ENCODE measurements around the gene SYNE1. TPM values are rescaled to one million over a fixed set of nuclear protein-coding genes. Genes with fewer than 3 reads are reported as not detected.
"Not testable (repeated sequence)": the region's sequence is repeated elsewhere in the genome, so short reads cannot be mapped to it uniquely, and the experiment has no call there.

SYNE1 gene
- polyA plus RNA-seq, 10 donors: 76.7 to 131 (median 86.4) TPM

DNA sequence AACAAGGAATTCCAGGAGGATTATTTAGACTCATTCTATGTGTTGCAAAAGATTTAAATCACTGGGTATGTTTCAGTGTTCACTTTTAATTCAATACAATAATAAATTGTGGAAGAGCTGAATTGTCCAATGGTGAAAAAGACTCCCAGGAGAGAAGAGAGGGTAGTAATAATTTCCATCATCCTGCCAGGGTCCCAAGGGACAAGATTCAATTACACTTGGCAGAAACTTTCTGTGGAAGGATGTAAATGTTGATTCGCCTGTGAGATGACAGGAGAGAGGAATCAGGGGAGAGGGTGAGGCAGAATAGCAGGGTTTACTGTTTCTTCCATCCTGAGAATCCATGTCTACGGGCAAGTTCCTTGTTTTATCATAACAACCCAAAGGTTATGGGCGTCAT is 487.0 kb downstream of the SYNE1 start:
- peak in 1 of 3 donors; percentile 35 for DNase-seq

DNA sequence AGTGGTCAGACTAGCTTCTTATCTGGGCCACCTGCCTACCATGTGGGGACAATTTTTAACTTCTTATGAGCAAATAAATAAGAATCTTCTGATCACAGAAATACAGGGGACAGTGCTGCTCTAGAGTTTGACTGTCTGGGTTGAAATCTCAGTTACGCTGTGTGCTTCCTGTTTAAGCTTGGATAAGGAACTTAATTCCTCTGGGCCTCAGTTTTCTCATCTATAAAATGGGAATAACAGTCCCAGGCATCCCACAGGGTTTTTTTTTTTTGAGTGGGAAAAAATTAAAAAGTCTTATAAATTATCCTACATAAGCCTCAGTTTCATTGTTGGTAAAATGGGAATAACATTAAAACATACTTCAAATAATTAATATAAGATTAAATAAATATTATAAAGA is 488.8 kb downstream of the SYNE1 start:
- DNase-seq: no peak

DNA sequence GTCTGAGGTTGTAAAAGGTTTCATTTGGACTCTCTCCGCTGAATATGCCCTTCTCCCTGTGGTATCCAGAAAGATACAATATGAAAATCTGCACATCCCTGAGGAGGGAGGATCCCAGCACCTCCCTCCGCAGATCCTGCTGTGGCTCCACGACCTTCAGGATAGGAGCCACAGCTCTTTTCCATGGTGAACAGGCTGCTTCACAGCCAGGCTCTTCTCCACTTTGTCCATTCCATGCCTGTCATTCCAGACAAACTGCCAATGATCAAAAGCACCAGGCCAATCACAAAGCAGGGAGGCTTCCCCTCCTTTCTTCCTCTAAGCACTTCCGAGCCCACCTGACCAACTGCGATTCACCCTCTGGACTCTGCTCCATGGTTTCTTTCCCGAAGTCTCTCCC is 489.9 kb downstream of the SYNE1 start:
- no peak for DNase-seq

DNA sequence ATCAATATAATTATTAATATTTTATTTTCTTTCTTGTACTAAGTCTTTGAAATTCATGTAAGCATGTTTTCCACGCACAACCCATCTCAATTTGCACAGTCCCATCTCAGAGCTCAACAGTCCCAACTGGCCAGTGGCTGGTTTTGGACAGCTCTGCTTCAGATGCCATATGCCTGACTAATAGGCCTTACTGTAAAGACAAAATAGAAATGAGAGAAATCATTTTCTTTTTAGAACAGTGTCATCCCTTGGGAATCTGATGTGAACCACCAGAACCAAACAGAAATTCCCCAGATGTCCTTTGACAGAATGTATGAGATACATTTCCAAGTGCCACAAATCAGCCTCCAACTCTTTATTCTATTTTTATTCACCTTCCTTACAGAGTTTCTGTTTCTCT is 490.8 kb downstream of the SYNE1 start:
- peak in 1 of 3 donors; percentile 63 for DNase-seq

DNA sequence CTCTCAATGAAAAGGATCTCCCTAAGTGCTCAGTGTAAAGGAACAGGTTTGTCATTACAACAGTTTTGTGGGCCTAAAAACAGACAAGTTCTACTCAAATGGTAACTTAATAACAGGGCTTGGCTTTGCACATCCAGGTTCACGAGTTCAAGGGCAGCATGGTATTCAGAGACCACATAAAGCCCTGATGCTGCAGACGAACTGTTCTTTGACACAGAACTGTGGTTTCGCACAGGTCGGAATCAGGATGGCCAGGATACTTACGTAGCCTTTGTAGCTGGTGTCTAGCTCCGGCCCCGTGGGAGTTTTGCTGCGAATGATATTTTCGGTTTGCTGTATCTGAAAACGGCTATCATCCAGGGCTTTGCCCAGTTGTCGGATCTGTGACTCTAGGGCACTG is 493.8 kb downstream of the SYNE1 start:
- DNase-seq: no peak

DNA sequence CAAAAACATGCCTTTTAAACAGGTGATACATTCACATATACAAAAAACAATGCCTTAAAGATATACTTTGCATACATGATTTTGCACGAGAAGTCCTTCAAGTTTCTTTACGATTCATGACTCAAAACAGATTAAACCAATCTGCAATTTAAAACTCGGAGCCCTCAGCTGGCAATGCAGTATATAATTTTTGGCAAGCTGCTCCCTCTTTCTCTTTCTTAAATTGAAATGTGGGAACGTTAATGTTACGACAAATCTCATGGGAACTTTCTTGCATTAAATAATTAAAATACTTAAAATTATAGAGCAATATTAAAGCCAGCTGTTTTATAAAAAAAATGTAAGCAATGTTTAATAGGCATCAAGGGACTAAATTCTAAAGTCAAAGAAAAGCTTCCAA is 495.1 kb downstream of the SYNE1 start:
- peak in 1 of 3 donors; percentile 57 for DNase-seq

DNA sequence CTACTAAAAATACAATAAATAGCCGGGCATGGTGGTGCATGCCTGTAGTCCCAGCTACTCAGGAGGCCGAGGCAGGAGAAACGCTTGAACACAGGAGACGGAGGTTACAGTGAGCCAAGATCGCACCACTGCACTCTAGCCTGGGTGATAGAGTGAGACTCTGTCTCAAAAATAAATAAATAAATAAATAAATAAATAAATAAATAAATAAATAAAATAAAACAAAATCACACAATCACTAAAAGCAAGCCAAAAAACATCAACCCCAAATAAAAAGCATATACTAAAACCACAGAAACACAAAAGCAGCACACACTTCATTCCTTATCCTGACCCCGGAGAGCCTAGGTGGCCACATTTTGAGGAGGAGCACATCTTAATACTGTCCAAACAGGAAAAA is 498.8 kb downstream of the SYNE1 start:
- DNase-seq: not testable (repeated sequence)

DNA sequence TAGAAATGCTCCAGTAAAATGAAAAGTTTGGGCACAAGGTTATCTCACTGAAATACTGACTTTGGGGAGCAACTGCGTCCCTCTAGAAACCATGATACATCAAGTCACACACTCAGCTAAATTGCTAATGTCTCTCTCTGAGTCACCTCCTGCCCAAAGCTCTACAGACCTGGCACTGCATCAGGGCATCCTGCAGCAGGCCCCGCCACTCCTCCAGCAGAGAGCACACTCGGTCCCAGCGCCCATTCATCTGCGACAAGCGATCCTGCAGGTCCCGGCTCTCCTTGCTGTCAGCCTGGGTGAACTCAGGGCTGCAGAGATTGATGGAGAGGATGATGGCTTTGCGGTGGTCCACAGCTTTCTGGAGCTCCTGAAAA is 500.7 kb downstream of the SYNE1 start:
- DNase-seq: no peak

DNA sequence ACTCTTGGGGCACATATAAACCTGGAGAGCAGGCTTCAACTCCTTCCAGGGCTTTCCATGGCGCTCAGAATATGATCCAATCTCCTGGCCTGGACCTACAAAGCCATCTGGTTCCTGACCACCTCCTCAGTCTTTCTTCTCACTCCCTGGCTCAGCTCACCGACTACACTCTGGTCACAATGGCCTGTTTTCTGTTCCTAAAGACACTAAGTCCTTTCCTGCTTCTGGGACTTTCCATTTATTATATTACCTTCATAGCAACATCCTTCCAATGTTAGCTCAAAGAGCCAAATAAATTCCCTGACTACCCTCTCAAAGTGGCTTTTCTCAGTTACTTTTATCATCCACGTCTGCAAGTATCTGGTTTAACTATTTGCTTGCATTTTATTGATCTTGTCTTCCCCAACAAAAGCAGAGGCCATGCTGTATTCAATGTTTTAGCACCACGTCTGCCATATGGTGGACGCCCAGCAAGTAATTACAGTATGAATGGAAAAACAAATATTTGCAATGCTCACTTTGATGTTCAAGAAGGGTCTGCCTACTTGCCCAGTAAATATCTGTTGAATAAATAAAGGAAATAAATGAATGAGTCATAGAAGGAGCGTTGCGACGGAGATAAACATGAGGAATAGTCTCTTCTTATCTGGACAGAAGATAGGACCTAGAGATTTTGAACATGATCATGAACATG is 501.3 kb downstream of the SYNE1 start:
- no peak for DNase-seq

DNA sequence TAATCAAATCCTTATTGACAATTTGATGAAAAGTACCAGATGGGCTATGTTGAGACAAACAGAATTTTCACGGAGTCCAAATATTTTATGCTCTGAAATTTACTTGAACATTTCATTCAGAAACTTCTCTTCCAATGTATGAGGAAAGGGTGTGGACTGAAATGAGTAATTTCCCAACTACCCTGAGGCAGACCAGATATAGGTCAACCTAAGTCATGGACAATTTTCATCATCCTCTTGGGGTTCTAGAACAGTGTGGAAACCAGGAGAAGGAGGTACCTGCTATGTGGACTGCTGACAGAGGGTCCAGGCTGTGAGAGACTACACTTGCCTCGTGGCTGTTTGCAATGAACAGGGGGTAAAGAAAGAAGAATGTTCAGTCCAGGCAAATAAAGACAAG is 506.7 kb downstream of the SYNE1 start:
- no peak for DNase-seq

DNA sequence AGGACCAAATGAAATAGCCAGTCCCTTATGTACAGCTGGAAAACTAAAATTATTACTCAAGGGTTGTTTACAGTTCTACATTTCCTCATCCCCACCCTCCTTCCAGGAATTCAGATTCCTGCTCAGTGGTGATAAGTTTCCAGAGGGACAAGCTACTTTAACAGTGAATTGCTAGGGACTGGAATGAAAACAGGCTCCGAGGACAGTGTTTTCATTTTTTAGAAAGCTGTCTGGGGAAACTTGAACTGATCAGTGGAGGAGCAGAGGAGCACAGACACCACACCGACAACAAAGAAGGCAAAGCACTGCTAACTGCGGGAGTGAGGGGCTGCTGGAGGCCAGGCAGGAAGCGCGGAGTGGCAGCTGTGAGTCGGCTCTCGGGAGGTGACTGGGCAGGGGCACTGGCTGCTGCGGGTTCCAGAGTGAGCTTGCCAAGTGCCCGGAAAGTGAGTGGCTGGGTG is 507.4 kb downstream of the SYNE1 start:
- DNase-seq: peak in 1 of 3 donors; percentile 66

DNA sequence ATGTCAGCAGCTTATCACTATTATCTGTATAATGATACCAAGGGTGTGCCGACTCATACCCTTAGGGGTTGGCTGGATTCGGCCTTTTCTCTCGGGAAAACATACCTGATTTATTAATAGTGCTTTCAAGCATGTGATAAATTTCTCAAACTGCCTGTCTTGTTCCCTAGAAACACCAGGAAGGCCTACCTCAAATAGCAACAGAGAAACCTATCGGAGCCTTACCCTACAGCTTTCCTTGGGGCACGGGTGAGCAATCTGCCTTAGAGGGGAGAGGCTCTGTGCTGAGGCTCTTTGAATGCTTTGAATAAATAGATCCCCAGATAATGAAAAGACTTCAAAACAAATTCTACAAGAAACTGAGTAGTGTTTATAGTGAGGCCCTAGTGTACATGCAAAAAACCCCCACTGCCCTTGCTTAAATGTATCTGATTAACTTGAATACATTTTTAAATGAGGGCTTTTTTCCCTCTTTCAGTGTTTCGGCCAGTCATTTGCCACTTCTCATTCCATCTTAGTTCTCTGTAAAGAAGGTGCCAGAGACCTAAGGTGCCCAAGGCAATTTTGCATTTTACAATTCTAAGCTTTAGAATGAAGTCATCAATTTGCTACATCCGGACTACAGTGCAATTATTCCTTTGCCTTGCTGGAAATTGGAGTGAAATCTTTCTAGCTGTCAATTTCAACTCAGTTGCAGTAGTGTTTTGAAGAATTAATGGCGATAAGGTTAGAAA is 509.6 kb downstream of the SYNE1 start:
- DNase-seq: no peak

DNA sequence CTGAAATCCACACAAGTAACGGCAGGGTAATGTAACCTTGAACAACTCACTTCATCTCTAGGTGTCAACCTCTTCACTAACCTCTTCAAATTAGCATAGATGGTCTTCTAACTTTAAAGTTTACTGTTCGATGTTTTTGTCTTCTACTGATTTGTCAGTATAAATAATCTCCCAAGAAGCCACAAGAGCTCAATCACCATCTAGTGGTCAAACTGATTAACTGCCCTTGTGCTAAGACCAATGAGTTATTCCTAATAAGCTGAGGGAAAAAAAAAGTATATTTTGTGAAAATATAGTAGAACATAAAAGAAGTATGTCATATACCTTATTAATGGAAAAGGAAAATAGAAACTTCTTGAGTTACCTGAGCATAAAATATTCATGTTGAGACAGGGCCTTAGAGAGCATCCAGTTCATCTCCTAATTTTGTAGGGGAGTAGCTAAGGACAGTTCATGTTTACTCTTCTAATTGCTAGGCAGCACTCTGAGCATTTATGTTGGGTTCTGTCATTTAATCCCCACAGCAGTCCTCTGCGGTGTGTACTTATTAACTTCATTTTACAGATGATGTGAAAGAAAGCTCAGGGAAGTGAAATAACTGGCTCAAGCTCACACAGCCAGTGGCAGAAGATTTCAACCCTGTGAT is 512.6 kb downstream of the SYNE1 start:
- DNase-seq: peak in 1 of 3 donors; percentile 49

DNA sequence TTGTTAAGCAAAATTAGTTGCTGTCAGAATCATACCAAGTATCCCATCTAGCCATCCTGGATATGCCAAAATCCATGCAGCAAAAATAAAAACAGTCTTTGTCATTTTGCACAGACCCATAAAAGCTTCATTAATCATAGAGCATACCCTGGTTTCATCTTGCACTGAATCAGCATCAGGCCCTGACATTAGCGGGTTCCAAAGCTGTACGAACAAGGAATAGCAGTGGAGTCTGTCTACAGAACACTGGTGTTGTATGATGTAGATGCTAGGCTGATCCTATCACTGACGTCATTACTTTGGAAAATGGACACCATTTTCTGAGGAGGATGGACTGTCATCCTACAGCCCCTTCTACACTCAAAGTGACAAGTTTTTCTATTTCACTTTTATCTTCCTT is 514.1 kb downstream of the SYNE1 start:
- no peak for DNase-seq

DNA sequence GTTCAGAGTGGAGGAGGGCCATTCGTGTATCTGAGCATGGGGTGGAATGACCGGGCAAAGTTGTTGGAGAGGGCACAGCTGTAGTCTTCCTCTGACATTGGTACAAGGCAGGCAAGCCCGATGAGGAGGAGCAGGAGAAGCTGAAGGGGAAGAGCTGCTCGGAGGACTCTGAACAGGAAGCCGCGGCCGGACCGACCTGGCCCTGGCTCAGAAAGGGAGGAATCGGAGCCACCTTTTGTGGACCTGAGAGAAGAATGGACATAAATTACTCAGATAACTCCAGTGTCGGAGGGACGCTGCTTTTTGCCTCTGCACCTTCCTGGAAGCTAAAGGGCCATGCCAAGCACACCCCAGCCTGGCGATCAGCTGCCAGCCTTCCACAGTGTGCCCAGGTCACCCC is 514.7 kb downstream of the SYNE1 start:
- DNase-seq: no peak

DNA sequence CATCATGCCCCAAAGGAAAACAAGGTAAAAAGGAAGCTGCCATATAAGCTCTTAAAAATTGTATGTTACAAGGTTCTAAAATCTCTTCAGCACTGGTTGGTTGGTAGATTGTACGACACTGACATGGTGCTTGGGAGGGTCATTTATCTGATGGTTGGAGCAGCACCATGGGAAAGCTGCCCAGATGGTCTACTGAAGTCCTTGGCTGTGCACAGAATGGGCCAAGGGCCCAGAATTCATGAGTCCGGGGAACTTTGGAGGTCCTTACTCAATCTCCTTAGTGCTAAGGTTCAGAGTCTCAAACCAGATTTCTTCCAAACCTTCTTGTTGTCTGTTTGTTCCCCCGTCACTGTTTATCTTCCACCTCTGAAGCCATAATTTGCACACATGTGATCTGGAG is 515.3 kb downstream of the SYNE1 start:
- no peak for DNase-seq

DNA sequence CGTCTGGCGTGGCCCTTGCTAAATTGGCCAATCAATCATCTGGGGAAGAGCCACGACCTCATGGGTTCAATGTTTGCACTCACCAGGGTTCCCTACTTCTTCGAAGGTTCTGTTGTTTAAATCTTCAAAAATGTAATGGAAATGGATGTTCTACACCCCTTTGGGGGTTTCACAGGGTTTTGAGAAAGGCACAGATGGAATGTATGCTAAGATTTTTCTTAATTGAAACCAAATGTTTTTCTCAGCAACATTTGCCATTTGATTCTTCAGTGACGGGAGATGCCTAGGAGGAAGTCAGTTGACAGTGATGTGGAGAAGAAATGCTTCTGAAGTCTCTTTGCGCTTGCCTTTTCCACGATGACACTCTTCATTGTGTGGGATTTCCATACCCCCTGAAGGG is 517.3 kb downstream of the SYNE1 start:
- DNase-seq: no peak

DNA sequence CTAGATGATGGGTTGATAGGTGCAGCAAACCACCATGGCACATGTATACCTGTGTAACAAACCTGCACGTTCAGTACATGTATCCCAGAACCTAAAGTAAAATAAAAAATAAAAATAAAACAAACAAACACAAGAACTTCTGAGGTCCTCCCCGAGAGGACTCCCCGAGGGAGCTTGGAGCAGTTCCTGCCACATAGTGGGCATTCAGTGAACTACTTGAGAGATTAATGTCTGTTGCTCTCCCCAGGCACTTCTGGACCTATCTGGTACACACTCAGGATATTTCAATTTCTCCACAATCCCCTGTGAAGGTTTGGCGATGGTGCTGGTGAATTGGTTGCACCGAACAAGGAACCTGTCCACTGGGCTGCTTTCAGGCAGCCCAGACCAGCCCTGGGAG is 518.5 kb downstream of the SYNE1 start:
- no peak for DNase-seq

DNA sequence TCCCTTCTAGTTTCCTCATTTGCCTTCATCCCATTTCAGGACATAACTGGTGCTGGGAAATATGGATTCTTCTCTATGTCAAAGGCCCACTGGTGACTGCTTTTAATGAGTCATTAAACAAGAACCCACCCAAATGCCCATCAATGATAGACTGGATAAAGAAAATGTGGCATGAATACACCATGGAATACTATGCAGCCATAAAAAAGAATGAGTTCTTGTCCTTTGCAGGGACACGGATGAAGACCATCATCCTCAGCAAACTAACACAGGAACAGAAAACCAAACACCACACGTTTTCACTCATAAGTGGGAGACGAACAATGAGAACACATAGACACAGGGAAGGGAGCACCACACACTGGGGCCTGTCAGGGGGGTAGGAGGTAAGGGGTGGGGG is 518.9 kb downstream of the SYNE1 start:
- DNase-seq: no peak

DNA sequence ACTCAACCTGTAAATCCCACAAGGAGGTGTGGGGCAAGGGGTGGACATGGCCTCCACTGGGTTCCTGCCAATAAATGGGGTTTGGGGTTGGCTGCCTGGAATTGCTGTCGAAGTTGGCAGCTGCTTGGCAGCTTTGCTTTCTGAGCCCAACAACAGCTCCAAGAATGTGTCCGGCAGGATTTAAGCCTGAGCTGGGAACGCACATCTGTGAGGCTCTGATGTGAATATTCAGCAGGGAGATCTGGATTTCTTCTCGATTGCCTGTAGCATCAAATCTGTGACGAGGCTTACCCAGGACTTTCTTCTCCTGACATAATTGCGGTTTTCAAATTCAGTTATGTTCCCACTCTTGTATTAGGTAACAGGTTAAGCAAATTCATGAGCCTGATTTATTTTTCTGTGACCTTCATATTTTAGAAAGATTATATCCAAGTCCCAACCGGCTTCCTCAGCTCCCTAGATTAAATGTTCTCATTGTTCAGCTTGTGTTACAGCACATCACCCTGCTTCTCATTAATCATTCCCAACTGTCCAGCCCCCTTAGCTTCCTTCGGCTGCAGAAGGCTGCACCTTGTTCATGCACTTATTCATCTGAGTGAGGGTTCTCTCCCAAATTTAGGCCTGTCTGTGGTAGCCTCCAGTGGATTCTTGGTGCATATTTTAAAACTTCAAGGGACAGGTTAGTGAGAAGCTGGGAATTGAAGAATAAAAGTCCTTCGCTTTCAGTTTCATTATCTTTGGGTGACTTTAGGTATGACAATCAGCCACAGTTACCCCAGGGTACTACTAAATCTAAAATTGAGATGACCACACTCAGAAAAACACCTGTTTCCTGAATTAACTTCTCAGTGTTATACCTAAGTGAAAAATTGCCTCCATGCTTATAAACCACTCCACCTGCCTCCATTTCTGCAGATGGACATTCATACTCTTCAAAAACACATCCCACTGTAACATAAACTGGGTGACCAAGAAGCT is 519.7 kb downstream of the SYNE1 start:
- DNase-seq: peak in 1 of 3 donors; percentile 64

DNA sequence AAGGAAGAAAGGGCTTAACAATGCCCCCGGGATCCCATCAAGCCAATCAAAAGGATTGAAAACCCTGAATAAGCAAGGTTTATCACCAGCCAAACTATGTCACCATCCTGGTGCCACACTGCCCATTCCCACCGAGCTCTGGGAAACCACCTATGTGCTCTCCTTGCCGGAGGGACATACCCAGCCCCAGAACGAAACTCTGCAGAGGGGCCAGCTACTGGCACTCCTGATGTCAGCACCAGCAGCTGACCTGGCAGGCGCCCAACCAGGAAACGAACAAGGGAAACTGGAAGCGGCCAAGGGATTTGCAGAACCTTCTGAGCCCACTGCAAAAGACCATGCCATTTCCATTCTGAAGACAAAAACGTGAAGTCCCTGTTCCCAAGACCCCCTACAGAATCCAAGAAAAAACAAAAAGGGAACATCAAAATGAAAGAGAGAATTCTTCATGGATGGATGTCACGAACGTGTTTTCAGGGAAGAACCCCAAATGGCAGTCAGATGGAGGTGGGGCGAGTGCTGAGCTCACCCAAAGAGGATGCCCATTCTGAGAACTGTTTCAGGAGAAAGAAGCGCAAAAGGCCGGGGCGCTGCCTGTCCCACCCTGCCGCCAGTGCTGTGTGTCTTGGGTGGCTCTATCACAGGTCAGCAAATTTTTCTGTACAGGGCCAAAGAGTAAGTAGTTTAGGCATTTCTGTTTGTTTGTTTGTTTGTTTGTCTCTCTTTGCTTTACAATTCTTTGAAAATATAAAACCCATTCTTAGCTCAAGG is 524.5 kb downstream of the SYNE1 start:
- peak in 2 of 3 donors; percentile 58 to 74 for DNase-seq
